H1 (cell line): ENCODE data around the gene RAP1GAP. TPM values are rescaled to one million over a fixed set of nuclear protein-coding genes. Genes with fewer than 3 reads are reported as not detected.

ENCODE experiments used
- CTCF ChIA-PET: fragments of 300-600 bp; sonication (Branson Sonifier 250); formaldehyde crosslinking; loops from one replicate; lab custom pipeline; 2021; ENCODE audit not compliant: partially characterized antibody; lab: Charles Lee
- POLR2A ChIA-PET: fragments of 300-600 bp; sonication (Branson Sonifier 250); formaldehyde crosslinking; loops from one replicate; lab custom pipeline; 2021; ENCODE audit warnings: inconsistent platforms; ENCODE audit not compliant: partially characterized antibody; lab: Charles Lee
- DNase-seq, 2 experiments: peaks; one replicate each; pipeline versions ENCODE4 v3.0.0 to v3.0.0-alpha.2; 2010 to 2022; ENCODE audit warnings: low spot score in 2 of 2, low read depth in 1 of 2, mixed read lengths in 1 of 2
- FAIRE-seq: peaks from 2 replicates; lab custom pipeline; 2011; peaks lifted over from hg19 to GRCh38; lab: Jason Lieb, UNC
- H2AFZ ChIP-seq: 2 replicates; pipeline ENCODE4 v1.8.1; 2012; ENCODE audit warnings: low read length, inconsistent platforms
- H2AK5ac ChIP-seq: 2 replicates; pipeline ENCODE4 v1.6.1; 2013; ENCODE audit warnings: low read depth, low read length
- H2BK120ac ChIP-seq: replicated peaks from 2 replicates; pipeline ENCODE3; 2013; ENCODE audit warnings: low read depth, low read length, inconsistent platforms
- H2BK12ac ChIP-seq: 2 replicates; pipeline ENCODE4 v1.6.1; 2013; ENCODE audit warnings: low read depth, low read length
- H2BK15ac ChIP-seq: 2 replicates; pipeline ENCODE4 v1.6.1; 2013; ENCODE audit warnings: low read length
- H2BK20ac ChIP-seq: 2 replicates; pipeline ENCODE4 v1.6.1; 2013; ENCODE audit warnings: low read length
- H2BK5ac ChIP-seq: 2 replicates; pipeline ENCODE4 v1.6.1; 2013; ENCODE audit warnings: low read depth, low read length
- H3K14ac ChIP-seq: 2 replicates; pipeline ENCODE4 v1.6.1; 2013; ENCODE audit warnings: inconsistent platforms; ENCODE audit not compliant: insufficient read length
- H3K18ac ChIP-seq: 2 replicates; pipeline ENCODE4 v1.6.1; 2013; ENCODE audit warnings: low read length; ENCODE audit errors: extremely low read depth
- H3K23ac ChIP-seq: 2 replicates; pipeline ENCODE4 v1.6.1; 2013; ENCODE audit warnings: inconsistent platforms; ENCODE audit not compliant: insufficient read length
- H3K23me2 ChIP-seq: 2 replicates; pipeline ENCODE4 v1.6.1; 2013; ENCODE audit warnings: low read depth, low read length
- H3K27ac ChIP-seq: 2 replicates; pipeline ENCODE4 v1.6.1; 2011; ENCODE audit warnings: low read depth, low read length, inconsistent platforms
- H3K27me3 ChIP-seq, 4 experiments: replicated peaks in 1 of 4; 1 replicate in 1 of 4; 2 replicates in 3 of 4; pipeline versions ENCODE4 v1.6.1 to v1.8.1; 2011 to 2013; ENCODE audit warnings: low read length in 3 of 4, mild to moderate bottlenecking in 3 of 4, inconsistent platforms in 2 of 4, mixed read lengths in 2 of 4, moderate library complexity in 1 of 4; ENCODE audit not compliant: control insufficient read depth in 3 of 4, insufficient read depth in 3 of 4; ENCODE audit errors: extremely low read depth in 1 of 4
- H3K36me3 ChIP-seq, 4 experiments: 2 replicates each; pipeline versions ENCODE4 v1.6.1 to v1.8.1; 2011 to 2013; ENCODE audit warnings: mild to moderate bottlenecking in 4 of 4, low read length in 3 of 4, moderate library complexity in 2 of 4, control low read depth in 1 of 4, inconsistent platforms in 1 of 4; ENCODE audit not compliant: insufficient read depth in 4 of 4, control insufficient read depth in 2 of 4
- H3K4ac ChIP-seq: replicated peaks from 2 replicates; pipeline ENCODE3; 2013; ENCODE audit warnings: low read length, low read depth, mixed read lengths, inconsistent platforms; ENCODE audit not compliant: insufficient read length
- H3K4me1 ChIP-seq, 4 experiments: replicated peaks in 1 of 4; 1 replicate in 1 of 4; 2 replicates in 3 of 4; pipeline versions ENCODE4 v1.6.1 to v1.8.1; 2011 to 2013; ENCODE audit warnings: low read length in 3 of 4, inconsistent platforms in 2 of 4, mixed read lengths in 1 of 4; ENCODE audit not compliant: insufficient read depth in 4 of 4, control insufficient read depth in 3 of 4
- H3K4me2 ChIP-seq, 2 experiments: 2 replicates each; pipeline versions ENCODE4 v1.6.1 to v1.8.1; 2011 to 2013; ENCODE audit warnings: low read depth in 2 of 2, low read length in 2 of 2, control low read depth in 1 of 2, inconsistent platforms in 1 of 2, mild to moderate bottlenecking in 1 of 2; ENCODE audit not compliant: insufficient read depth in 1 of 2
- H3K4me3 ChIP-seq, 4 experiments: fragments of 200-600, 300-600 bp in 1 of 4; sonication (generic), shearing (Covaris generic), sonication (Bioruptor Twin) in 1 of 4; 2 replicates each; pipeline versions ENCODE4 v1.5.1 to v1.8.1; 2011 to 2016; ENCODE audit warnings: low read length in 4 of 4, low read depth in 3 of 4, control low read depth in 2 of 4, inconsistent platforms in 2 of 4, mild to moderate bottlenecking in 2 of 4, mixed read lengths in 1 of 4, moderate library complexity in 1 of 4; ENCODE audit not compliant: insufficient read depth in 2 of 4; ENCODE audit errors: extremely low read depth in 1 of 4
- H3K56ac ChIP-seq: replicated peaks from 2 replicates; pipeline ENCODE3; 2013; ENCODE audit warnings: low read depth, mild to moderate bottlenecking, mixed read lengths, low read length, inconsistent platforms; ENCODE audit not compliant: insufficient read length
- H3K79me1 ChIP-seq: 2 replicates; pipeline ENCODE4 v1.6.1; 2013; ENCODE audit warnings: low read depth, low read length, control low read depth
- H3K79me2 ChIP-seq, 2 experiments: 2 replicates each; pipeline versions ENCODE4 v1.6.1 to v1.8.1; 2012 to 2013; ENCODE audit warnings: low read length in 2 of 2, mild to moderate bottlenecking in 2 of 2, inconsistent platforms in 1 of 2; ENCODE audit not compliant: insufficient read depth in 2 of 2, control insufficient read depth in 1 of 2
- H3K9ac ChIP-seq, 4 experiments: replicated peaks in 1 of 4; 1 replicate in 1 of 4; 2 replicates in 3 of 4; pipeline versions ENCODE4 v1.6.1 to v1.8.1; 2011 to 2013; ENCODE audit warnings: low read depth in 3 of 4, low read length in 3 of 4, control low read depth in 2 of 4, mild to moderate bottlenecking in 2 of 4, moderate library complexity in 2 of 4, inconsistent platforms in 1 of 4; ENCODE audit errors: extremely low read depth in 1 of 4
- H3K9me3 ChIP-seq, 2 experiments: 2 replicates each; pipeline versions ENCODE4 v1.6.1 to v1.8.1; 2012 to 2013; ENCODE audit warnings: mild to moderate bottlenecking in 2 of 2, moderate library complexity in 2 of 2, control low read depth in 1 of 2, inconsistent platforms in 1 of 2, low read depth in 1 of 2, low read length in 1 of 2, mixed read lengths in 1 of 2; ENCODE audit not compliant: insufficient read depth in 2 of 2
- H4K20me1 ChIP-seq, 2 experiments: replicated peaks in 1 of 2; 2 replicates each; pipeline versions ENCODE3 to v1.8.1; 2011 to 2013; ENCODE audit warnings: inconsistent platforms in 2 of 2, low read length in 2 of 2, mild to moderate bottlenecking in 1 of 2; ENCODE audit not compliant: insufficient read depth in 2 of 2, control insufficient read depth in 1 of 2
- H4K5ac ChIP-seq: 2 replicates; pipeline ENCODE4 v1.6.1; 2013; ENCODE audit warnings: low read length, low read depth, mixed read lengths, inconsistent platforms; ENCODE audit not compliant: insufficient read length
- H4K8ac ChIP-seq: 2 replicates; pipeline ENCODE4 v1.8.0; 2013; ENCODE audit warnings: mild to moderate bottlenecking, moderate library complexity, low read length, inconsistent platforms; ENCODE audit not compliant: insufficient read depth; ENCODE audit errors: extremely low read depth
- H4K91ac ChIP-seq: replicated peaks from 2 replicates; pipeline ENCODE3; 2013; ENCODE audit warnings: low read length, mixed read lengths, inconsistent platforms; ENCODE audit not compliant: insufficient read length
- CBX5 ChIP-seq: fragments of 300-800, 300-1000 bp; sonication (generic); IDR thresholded peaks from 2 replicates; pipeline ENCODE4 v1.7.1; 2016; ENCODE audit warnings: antibody characterized with exemption, low read length, low read depth
- CEBPB ChIP-seq: IDR thresholded peaks from 2 replicates; pipeline ENCODE4 v1.6.1; 2012; ENCODE audit warnings: low read depth, low read length
- CHD1 ChIP-seq: IDR thresholded peaks from 2 replicates; pipeline ENCODE4 v1.6.1; 2012; ENCODE audit warnings: low read depth, low read length, improper control_type of control experiment
- CHD2 ChIP-seq: IDR thresholded peaks from 2 replicates; pipeline ENCODE4 v1.6.1; 2012; ENCODE audit warnings: low read length, improper control_type of control experiment
- EZH2 ChIP-seq: fragments of 200-600 bp; sonication (generic); IDR thresholded peaks from 2 replicates; pipeline ENCODE4 v1.7.1; 2012; ENCODE audit warnings: low read depth, mild to moderate bottlenecking, moderate library complexity, low read length, inconsistent platforms; ENCODE audit not compliant: severe bottlenecking
- GABPA ChIP-seq: IDR thresholded peaks from 2 replicates; pipeline ENCODE4 v1.6.1; 2011; ENCODE audit warnings: mild to moderate bottlenecking, low read length, moderate library complexity, borderline replicate concordance; ENCODE audit not compliant: insufficient read depth
- GTF2F1 ChIP-seq: IDR thresholded peaks from 2 replicates; pipeline ENCODE4 v1.6.1; 2012; ENCODE audit warnings: low read depth, low read length, improper control_type of control experiment, borderline replicate concordance
- KDM5A ChIP-seq: fragments of 200-600 bp; IDR thresholded peaks from 2 replicates; pipeline ENCODE4 v1.7.1; 2012; ENCODE audit warnings: mild to moderate bottlenecking, low read length, inconsistent platforms, mixed read lengths
- NRF1 ChIP-seq: IDR thresholded peaks from 2 replicates; pipeline ENCODE4 v1.6.1; 2011; ENCODE audit warnings: mild to moderate bottlenecking, low read depth, low read length, improper control_type of control experiment
- PHF8 ChIP-seq: fragments of 200-600 bp; sonication (generic); conservative IDR thresholded peaks from 2 replicates; pipeline ENCODE4 v1.7.1; 2012; ENCODE audit warnings: low read depth, mild to moderate bottlenecking, inconsistent platforms, low read length, moderate library complexity
- SIX5 ChIP-seq: IDR thresholded peaks from 2 replicates; pipeline ENCODE4 v1.6.1; 2011; ENCODE audit warnings: mild to moderate bottlenecking, low read depth, low read length
- SRF ChIP-seq: IDR thresholded peaks from 2 replicates; pipeline ENCODE4 v1.6.1; 2011; ENCODE audit warnings: mild to moderate bottlenecking, low read depth, low read length, moderate library complexity
- TCF12 ChIP-seq: IDR thresholded peaks from 2 replicates; pipeline ENCODE4 v1.6.1; 2011; ENCODE audit warnings: low read depth, mild to moderate bottlenecking, low read length
- ZNF274 ChIP-seq: IDR thresholded peaks from 2 replicates; pipeline ENCODE4 v1.7.0; 2012; ENCODE audit warnings: low read length, borderline replicate concordance; ENCODE audit errors: extremely low read depth
- WGBS, 2 experiments: shearing (Covaris generic) in 1 of 2; methylation state at CpG; one replicate each; pipeline versions ENCODE4 v1.1.6 to v1.1.7; 2013 to 2015; ENCODE audit warnings: low lambda C conversion rate in 2 of 2, mixed read lengths in 2 of 2, inconsistent platforms in 1 of 2, low coverage in 1 of 2, missing lambda C conversion rate in 1 of 2; ENCODE audit not compliant: insufficient replicate concordance in 2 of 2, insufficient coverage in 1 of 2, insufficient read length in 1 of 2; ENCODE audit errors: extremely low coverage in 1 of 2, missing lambda C conversion rate in 1 of 2; 5-methylcytosine and 5-hydroxymethylcytosine counted together
- polyA plus RNA-seq, 7 experiments: library from polyadenylated mRNA; depleted of rRNA in 3 of 7; stranded (reverse) in 5 of 7; unstranded in 2 of 7; fragments of >200 nt in 5 of 7; fragments of 200-250 nt in 2 of 7; gene quantifications; 1 replicate in 5 of 7; 2 replicates in 1 of 7; 4 replicates in 1 of 7; pipeline versions ENCODE4 v1.2.1 to v1.2.3, GENCODE V29; 2011 to 2013; ENCODE audit warnings: missing spikeins in 2 of 7, mixed read lengths in 2 of 7
- total RNA-seq: library from RNA; stranded (reverse); fragmentation: NEBNext Ultra II Directional; extraction: Animal tissue kit (Norgen Biotek cat#: 25700); gene quantifications from 2 replicates; pipeline ENCODE4 v1.2.1, GENCODE V29; 2021
- TF ChIP-seq, protein P1 (sequence below): IDR thresholded peaks from 2 replicates; pipeline ENCODE4 v1.6.1; 2012; ENCODE audit warnings: inconsistent platforms

The RAP1GAP gene
- total and polyA plus RNA-seq, 2 of the 8 experiments (the other 6 are each of a cell fraction or from before 2014, with no cell fraction given): 8.4 TPM

DNA sequence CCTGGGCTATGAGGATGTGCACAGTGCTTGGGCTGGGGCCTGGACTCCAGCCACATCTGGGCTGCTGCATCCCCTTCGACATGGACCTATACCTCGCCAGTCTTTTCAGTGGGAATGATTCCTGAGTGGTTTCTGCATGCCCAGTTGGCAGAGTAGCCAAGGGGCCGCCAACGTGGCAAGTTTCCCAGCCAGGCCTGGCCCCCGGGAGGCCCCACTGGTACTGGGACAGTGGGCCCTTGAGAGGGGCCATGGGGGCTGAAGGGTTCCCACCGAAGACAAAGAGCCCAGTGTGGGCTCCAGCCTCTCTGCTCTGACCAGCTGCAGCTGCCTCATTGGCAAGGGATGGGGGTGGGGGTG, 15.4 kb downstream of the RAP1GAP start:
- no peaks in the 10 kb centered on the region for H3K36me3 ChIP-seq
- no peak overlapping the region for H3K23ac ChIP-seq
- no peak overlapping the region for H3K14ac ChIP-seq
- H3K9ac ChIP-seq: no peak overlapping the region
- H4K20me1 ChIP-seq: no peaks in the 10 kb centered on the region
- H2AFZ ChIP-seq: no peak overlapping the region
- H2BK5ac ChIP-seq: no peak overlapping the region
- WGBS, 2 experiments: 89% methylated on average over 6 of the region's 6 CpGs; no CpG with 5 or more reads in 1 of the 2 experiments
- ChIA-PET POLR2A (no interaction called here), CTCF (interaction anchor here (0.9 kb wide), 1 partner anchor 60 kb away, joined by 3 read pairs; no protein-coding TSS in a partner anchor)
- H3K79me1 ChIP-seq: no peaks in the 10 kb centered on the region; the same call in 1 of the 2 replicates
- H3K4me2 ChIP-seq: no peak overlapping the region
- no peak overlapping the region for H3K27ac ChIP-seq
- no peak for FAIRE-seq
- no peak overlapping the region for H3K4ac ChIP-seq
- H3K18ac ChIP-seq: no peak overlapping the region
- H3K4me1 ChIP-seq: peaks cover 0 to 19% (median 9%) of the 10 kb centered on the region in 4 experiments; a peak in 6 of 7 replicates
- no peak overlapping the region for H2AK5ac ChIP-seq
- H3K4me3 ChIP-seq: no peak overlapping the region
- H2BK20ac ChIP-seq: no peak overlapping the region
- H3K79me2 ChIP-seq: no peaks in the 10 kb centered on the region
- DNase-seq: no peak
- no peak overlapping the region for H4K91ac ChIP-seq
- no peak overlapping the region for H2BK120ac ChIP-seq
- peaks cover 7% of the 10 kb centered on the region; the same call in 1 of the 2 replicates for H3K23me2 ChIP-seq
- 0 out of 2 replicates have a peak overlapping the region, but pooled peaks have one; percentile 65 for H4K8ac ChIP-seq
- H2BK12ac ChIP-seq: no peak overlapping the region
- H3K56ac ChIP-seq: no peak overlapping the region
- no peak overlapping the region for H2BK15ac ChIP-seq
- no peak overlapping the region for H4K5ac ChIP-seq
- H3K9me3 ChIP-seq: no peaks in the 10 kb centered on the region
- H3K27me3 ChIP-seq: peaks cover 0 to 16% (median 8%) of the 10 kb centered on the region in 4 experiments; a peak in 3 of 7 replicates
- no peak for TF ChIP-seq KDM5A
- no peak for TF ChIP-seq TCF12
- TF ChIP-seq CHD1: no peak
- no peak for TF ChIP-seq CEBPB
- no peak for TF ChIP-seq CHD2
- no peak for TF ChIP-seq GABPA
- TF ChIP-seq, protein P1, sequence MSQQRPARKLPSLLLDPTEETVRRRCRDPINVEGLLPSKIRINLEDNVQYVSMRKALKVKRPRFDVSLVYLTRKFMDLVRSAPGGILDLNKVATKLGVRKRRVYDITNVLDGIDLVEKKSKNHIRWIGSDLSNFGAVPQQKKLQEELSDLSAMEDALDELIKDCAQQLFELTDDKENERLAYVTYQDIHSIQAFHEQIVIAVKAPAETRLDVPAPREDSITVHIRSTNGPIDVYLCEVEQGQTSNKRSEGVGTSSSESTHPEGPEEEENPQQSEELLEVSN: no peak
- no peak for TF ChIP-seq EZH2
- no peak for TF ChIP-seq SRF
- TF ChIP-seq SIX5: no peak
- no peak for TF ChIP-seq PHF8
- TF ChIP-seq NRF1: no peak
- no peak for TF ChIP-seq ZNF274
- no peak for TF ChIP-seq CBX5
- no peak for TF ChIP-seq GTF2F1
